NCI-H524 treated with DMSO at 0.1 percent for 48 hours (cell line): ENCODE data around the gene CPEB3.
"Not testable (repeated sequence)": the region's sequence is repeated elsewhere in the genome, so short reads cannot be mapped to it uniquely, and the experiment has no call there.

ENCODE experiments used
- DNase-seq: peaks from one replicate; lab custom pipeline; 2025; lab: John Stamatoyannopoulos, UW

CPEB3 gene

DNA sequence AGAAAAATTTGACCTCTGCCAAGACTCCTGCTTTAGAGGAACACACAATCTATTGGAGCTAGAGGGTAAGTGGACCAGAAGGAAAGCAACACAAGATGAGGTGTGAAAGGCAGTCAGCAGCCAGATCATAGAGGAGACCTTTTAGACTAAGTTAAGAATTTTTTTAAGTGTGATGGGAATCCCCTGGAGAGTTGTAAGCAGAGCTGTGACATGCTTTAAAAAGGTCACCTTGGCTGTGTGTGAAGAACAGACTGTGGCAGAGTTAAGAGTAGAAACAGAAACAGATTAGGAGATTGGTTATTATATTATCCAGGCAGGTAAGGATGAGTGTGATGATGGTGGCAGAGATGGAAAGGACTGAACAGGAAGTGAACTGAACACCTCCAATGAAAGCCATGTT, 23.5 kb downstream of the CPEB3 start:
- no peak for DNase-seq

DNA sequence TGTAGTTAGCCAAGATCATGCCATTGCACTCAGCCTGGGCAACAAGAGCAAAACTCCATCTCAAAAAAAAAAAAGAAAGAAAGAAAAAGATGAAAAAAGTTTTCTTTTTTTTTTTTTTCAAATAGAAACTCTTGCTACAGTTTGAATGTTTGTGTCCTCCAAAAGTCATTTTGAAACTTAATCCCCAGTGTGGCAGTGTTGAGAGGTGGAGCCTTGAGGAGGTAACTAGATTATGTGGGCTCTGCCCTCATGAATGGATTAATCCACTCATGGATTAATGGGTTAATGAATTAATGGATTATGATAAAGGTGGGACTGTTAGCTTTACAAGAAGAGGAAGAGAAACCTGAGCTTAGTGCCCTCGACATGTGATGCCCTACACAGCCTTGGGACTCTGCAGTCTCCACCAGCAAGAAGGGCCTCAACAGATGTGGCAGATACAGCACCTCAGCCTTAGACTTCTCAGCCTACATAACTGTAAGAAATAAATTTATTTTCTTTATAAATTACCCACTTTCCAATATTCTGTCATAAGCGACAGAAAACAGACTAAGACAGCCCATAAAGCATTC, 25.1 kb downstream of the CPEB3 start:
- DNase-seq = no peak

DNA sequence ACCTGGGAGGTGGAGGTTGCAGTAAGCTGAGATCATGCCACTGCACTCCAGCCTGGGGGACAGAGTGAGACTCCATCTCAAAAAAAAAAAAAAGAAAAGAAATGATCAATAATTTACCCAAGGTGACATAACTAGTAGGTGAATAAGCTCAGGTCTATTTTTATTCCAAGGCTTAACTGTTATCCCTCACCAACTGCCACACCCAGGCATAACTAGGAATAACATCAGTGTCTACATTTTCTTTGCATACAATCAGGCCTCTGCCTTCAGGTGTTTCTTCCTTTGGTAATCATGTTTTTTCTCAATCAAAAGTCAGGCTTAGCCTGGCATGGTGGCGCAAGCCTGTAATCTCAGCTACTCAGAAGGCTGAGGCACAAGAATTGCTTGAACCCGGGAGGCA, 26.6 kb downstream of the CPEB3 start:
- no peak for DNase-seq

DNA sequence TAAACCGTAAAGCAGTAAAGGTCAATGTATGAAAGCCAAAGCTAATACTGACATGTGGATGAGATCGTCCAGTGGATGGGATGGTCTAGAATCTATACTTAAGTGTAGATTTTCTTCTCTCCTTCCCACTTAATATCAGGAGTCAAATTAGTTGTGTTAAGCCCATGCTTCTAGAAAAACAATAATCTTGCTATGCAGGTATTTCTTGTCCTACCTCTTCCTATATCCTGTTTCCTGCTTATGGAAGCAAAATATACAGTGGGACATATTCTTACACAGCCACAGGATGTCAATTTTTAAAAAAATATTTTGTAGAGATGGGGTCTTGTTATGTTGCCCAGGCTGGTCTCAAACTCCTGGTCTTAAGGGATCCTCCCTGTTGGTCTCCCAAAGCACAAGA, 27.5 kb downstream of the CPEB3 start:
- no peak for DNase-seq

DNA sequence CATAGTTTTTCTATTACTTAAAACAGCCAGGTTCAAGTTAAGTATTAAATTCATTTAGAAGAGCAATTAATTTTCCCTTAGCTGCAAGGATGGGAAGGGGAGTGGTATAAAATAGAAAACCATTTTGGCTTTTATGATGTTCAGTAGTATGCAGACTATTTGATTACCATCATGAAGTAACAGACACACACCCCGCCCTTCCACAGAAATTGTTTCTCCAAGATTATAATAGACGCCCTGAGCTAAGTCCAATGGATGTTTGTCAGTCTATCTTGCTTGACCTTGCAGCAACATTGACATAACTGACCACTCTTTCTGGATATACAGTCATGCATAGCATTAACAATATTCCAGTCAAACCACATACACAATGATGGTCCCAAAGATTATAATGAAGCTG, 42.3 kb downstream of the CPEB3 start:
- DNase-seq = no peak

DNA sequence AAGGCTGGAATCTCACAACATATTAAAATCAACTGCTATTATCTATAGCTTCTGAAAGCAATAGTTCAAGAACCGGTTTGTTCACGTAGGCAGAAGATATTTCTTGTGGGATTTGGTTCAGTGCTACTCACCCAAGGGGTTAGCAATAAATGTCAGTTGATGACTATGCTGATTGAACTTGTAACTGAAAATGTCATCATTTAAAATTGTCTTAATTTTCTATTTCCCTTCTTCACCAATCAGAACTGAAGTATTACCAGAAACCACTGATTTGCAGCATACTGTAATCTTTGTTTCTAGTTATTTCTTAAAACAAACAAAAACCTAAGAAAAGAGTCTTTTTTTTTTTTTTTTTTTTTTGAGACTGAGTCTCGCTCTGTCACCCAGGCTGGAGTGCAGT, 46.1 kb downstream of the CPEB3 start:
- DNase-seq = no peak

DNA sequence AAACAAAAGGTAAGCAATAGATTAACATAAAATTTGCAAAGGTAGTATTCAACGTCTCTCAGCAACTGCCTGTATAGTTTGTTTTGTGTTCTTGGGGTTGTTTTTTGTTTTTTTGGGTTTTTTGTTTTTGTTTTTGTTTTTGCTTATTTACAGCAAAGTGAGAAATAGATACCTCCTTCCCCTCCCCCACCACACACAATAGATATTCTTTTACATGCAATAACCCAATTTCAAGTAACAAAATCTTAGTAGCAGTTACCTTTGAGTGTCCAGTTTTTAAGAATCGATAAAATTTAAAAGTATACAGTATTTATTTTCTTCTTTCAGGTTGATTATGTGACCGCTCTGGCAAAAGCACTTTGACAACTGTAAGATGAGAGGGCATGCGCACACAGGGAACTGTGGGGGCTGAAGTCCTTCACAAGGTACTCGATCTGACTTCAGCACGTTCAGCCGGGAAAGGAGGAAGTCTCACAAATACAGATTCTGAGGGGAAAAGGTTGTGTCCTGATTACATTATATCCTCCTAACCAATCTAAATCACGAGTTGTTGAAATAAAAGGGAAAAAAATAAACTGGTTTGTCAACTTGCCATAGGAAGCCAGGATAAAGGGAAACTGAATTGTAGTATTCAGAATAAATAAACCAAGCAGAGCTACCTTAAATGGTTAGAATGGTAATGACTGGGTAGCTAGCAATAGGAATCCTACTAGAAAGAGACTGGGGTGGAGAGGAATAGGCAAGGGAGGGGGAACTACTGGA, 47.8 kb downstream of the CPEB3 start:
- no peak for DNase-seq

DNA sequence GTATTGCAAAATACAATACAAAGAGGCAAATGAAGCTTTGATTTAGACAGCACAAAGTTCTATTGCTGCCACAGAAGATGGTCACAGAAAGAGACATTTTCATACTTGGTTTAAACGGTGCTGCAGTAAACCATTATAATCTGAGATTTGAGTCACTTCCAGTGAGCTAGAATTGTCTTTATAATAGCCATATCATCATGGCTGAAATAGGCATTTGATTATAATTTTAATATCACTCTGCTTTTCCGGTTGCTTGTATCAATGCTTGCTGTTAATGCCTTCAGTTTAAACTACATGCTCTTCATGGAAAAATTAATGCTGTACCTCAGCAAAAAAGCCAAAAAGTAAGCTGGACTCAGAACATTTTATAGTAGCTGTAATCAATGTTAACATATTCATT, 48.5 kb downstream of the CPEB3 start:
- no peak for DNase-seq

DNA sequence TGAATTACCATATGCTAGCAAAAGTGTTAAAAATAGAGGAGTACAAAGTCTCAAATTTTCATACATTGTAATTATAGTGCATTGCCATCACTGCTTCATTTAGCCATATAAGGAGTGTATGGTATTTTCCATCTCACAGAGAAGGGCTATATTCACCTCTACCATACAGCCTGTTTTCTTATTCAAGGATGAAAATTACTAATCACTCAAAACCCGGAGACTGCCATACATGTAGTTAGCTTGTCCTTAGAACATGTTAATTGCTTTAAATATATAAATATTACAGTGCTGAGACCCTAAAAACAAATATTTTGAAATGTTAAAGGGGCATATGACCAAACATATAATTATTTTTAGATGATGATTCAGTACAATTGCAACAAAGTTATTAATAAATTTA, 49.4 kb downstream of the CPEB3 start:
- no peak for DNase-seq

DNA sequence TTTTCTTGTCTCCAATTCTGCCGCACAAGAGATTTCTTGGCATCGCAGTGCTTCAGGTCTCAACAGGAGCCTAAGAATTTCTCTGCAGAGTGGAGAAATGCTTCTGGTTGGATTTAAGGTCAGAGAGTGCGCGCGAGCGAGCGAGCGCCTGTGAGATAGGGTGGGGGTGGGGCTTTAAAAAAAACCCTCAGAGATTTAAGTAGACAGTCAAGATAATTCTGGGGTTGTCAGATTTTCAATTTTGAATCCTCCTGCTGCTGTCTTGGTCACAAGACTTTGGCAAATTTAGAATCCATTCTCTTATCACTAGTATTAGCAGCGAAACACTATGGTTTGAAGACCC, 49.7 kb downstream of the CPEB3 start:
- no peak for DNase-seq

DNA sequence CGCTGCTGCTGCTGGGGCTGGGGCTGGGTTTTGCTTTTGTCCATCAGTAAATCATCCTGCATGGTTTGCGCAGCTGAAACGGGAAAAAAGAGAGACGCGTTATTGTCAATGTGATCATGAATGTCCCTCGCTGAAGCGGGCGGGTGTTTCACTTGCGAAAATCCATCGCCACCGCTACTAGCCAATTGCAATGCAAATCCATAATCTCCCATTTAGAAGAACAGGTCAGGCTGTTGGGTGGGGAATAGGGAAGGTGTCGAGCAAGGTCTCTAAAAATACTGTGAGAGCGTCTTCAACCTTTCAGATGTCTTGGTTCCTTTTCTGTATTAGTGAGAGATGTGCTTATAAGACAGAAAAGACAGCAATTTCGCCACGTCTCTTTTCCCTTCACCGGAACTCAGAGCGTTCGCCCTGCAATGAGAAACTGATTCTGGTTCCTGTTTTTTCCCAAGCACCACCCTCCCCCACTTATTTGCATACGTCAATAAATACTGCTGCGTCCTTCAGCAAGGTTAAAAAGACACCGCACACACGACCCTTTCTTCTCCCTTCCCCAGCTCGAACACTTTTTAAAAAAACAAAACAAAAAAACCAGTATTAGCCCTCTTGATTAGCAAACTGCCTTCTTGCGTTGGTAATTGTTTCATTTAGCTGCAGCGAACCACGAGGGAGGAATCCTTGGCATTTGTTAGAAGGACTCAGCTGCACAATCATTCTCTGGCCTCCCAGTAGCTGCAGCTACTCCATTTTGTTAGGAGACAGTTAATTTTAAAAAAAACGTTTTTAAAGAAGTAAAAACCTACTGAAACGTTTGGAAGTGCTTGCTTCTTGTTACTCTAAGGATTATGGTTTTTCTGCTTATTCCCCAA, 50.4 kb downstream of the CPEB3 start:
- no peak for DNase-seq

DNA sequence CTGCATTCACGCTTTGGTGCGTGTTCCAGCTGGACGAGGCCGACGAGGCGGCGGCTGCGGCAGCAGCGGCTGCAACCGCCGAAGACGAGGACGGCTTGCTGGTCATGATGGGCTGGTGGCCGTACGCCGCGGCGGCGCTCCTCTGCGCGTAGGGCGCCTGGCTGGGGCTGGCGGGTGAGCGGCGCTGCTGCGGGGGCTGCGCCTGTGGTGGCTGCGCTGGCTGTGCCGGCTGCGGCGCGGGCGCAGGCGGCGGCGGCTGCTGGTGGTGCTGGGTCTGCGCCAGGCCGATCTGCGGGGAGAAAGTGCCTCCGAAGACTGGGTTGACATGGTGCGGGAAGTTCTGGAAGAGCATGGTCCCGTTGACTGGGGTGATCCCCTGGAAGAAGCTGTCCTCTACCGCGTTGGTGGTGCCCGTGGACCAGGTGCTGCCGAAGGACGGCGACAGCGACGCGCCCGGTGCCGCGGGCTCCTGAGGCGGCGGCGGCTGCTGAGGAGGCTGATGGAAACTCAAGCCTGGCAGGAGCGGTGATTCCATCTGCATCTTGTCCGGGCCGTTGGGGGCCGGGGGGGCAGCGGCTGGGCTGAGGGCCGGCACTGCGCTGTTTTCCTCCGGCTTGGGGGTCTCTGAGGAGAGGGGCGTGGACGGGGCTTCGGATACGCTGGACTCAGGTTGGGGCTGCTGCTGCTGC, 51.1 kb downstream of the CPEB3 start:
- DNase-seq = no peak

DNA sequence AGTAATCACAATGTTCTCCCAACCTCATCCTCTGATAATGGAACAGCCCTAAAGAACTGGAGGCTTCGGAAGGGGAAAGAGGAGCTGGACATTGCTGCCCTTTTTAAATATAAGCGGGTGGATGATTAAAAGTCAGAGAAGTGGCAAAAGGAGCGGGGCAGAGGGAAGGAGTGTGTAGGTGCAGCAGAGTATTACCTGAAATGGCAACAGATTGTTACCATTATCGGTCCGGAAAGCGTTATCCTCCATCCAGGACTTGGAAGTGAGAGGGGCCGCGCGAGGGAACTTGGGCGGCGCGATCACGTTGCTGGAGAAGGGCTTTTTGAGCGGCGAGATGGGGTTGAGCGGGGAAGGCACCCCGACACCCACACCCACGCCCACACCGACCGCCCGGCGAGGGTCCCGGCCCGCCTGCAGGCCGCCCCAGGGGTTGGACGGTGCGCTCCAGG, 51.7 kb downstream of the CPEB3 start:
- no peak for DNase-seq

DNA sequence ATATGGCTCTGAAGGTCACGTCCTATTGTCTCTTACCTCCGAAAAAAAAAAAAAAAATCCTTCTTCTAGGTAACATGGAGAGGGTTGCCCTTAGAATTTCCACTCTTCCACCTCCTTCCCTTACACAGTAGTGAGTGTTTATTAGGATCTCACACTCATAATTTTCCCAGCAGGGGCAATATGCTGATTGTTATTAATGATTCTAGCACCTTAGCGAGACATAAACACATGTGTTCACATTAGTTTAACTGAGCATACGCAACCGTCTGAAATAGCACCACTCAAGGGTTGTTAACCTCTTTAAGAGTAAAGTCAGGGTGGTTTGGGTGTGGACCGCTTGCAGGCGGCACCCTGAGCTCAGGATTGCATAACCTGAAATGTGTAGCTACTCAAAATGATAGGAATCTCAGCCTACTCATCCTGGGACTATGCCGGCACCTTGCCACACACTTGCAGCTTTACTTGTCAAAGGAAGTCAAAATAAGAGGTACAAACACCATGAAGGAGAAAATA, 52.2 kb downstream of the CPEB3 start:
- no peak for DNase-seq

DNA sequence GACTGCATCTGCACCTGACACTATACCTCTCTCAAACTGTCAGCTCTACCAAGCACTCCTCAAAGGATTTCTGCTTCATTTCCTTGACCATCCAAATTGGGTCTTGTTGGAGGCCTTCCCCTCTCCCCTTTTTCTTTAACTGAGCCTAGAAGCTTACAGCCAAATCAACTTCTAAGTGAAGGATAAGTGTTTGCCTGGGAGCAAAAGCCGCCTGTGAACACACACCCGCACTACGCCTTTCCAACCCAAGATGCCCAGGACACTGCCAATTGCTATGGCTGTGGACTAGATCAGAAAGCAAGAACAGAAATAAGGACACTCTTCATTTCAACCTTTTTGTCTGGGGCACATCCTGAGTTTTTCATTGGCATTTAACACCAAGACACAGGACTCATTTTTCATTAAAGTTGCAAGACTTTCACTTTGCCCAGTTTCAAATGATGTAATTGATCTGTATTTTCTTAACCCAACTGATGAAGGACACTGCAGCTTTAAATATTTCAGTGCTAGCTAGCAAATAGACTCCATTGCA, 52.8 kb downstream of the CPEB3 start:
- DNase-seq = no peak

DNA sequence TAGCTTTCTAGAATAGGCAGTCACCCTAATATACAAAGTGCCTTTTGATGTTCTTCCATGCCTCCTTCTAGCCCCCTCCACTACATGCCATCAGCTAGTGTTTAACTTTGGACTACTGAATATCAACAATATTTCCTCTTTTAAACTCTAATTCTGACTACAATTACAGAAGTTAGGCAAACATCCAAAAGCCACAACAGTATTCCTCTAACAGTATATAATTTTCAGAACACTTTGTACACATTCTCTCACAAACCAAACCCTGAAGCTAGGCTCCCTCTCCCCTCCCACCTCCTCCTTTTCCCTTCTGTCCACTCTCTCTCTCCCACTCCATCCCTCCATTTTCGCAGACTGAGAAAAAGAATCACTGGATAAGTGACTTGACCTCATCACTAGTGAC, 59.7 kb downstream of the CPEB3 start:
- DNase-seq = no peak

DNA sequence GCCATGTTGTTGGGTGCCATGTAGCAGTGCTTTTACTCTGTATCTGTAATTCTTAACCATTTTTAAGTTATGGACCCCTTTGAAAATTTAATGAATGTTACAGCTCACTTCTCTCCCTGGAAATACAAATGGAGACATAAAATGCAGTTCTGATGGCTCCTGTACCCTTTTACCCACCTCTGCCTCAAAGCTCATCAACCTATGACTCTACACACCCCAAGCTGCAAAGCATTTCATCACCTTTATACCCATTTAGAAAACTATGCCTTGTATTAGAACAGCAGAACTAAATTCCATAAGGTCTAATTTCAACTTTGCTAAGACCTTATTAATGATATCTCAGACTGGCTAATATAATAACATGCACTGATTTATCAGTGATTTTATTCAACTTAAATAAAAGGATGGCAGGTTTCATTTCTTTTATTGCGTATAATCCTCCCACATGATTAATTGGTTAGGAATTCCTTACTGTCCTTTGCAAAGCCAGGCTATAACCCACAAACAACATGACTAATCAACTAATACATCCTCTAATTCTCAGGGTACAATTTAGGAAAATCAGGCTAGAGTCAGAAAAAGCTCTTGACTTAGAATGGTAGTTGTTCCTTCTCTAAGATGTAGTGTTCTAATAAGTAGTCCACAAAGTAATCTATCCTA, 68.1 kb downstream of the CPEB3 start:
- no peak for DNase-seq

DNA sequence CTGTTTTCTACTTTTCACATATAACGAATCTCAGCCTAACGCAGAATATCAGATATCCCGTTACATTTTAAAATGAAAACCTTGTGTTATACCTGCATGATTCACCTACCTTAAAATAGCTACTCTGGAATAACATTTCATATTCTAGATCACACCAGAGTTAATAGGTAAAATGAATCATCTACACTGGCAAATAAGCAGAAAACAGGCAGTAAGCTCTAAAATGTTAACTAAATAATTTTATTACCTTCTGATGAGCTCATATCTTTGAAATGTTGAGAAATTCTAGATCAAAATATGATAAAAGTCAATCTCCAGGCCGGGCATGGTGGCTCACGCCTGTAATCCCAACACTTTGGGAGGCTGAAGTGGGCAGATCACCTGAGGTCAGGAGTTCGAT, 71.3 kb downstream of the CPEB3 start:
- no peak for DNase-seq

DNA sequence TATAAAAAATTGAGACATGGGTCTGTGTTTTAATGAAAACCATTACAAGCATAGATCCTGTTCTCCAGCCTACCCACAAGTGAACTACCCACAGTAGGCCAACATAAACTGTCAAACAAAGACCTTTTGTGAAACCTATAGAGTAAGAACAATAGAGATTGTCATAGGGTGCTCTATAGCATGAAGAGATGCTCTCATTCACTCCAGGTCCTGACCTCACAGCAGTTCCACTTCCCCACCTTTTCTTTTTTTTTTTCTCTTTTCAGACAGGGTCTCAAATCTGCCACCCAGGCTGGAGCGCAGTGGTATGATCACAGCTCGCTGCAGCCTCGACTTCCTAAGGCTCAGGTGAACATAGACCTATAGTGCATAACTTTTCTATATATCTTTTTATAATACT, 72.3 kb downstream of the CPEB3 start:
- no peak for DNase-seq

DNA sequence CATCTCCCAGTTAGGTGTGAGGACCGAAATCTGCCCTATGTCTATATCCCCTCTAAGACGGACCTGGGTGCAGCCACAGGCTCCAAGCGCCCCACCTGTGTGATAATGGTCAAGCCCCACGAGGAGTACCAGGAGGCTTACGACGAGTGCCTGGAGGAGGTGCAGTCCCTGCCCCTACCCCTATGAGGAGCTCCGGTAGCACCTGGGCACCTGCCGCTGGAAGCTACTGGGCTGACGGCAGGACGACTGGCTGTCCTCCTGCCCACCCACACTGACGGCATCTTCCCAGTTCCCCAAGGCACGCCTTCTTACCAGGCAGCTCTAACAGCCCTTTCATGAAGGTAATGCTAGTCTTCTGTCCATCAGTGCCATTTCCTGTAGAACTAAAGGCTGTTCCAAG, 74.3 kb downstream of the CPEB3 start:
- DNase-seq = not testable (repeated sequence)

DNA sequence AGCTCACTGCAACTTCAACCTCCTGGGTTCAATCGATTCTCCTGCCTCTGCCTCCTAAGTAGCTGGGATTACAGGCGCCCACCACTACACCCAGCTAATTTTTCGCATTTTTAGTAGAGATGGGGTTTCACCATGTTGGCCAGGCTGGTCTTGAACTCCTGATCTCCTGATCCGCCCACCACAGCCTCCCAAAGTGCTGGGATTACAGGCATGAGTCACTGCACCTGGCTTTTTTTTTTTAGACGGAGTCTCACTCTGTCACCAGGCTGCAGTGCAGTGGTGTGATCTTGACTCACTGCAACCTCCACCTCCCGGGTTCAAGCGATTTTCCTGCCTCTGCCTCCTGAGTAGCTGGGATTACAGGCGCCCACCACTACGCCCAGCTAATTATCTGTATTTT, 75.7 kb downstream of the CPEB3 start:
- DNase-seq = not testable (repeated sequence)

DNA sequence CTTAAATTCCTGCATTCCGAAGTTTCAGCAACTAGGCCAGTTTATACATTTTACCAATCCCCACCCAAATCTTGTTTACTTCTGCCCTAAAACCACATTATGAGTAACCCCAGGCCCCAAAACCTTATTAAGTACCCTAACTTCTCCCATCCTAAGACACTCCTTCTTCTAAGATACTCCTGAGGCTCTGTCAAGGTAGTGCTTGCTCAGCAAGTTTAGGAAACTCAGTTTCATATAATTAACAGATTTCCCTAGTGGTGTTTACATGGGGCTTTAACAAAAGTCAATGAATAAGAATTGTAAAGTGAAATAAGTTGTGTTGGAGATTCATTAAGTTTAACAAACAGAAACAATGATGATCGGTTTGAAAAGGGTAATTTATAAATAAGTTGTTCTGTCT, 77.8 kb downstream of the CPEB3 start:
- no peak for DNase-seq
